ENCODE results near the gene OR6F1.
"Not testable (repeated sequence)": the region's sequence is repeated elsewhere in the genome, so short reads cannot be mapped to it uniquely, and the experiment has no call there.

Gene OR6F1

GRCh38 chr1:247748041-247748440 is 31.6 kb upstream of the OR6F1 start, which contains the start of gene OR14A2:
Gene OR14A2, minus strand, starts transcription at chr1:247748141.
- ATAC-seq = no peak
- no peak for TF ChIP-seq ESRRG (CRISPR knock-in tag; IDR thresholded peaks at IDR 0.05)
- TF ChIP-seq GLIS3 (CRISPR knock-in tag; IDR thresholded peaks at IDR 0.05) = no peak
- no peak for TF ChIP-seq CREB5 (CRISPR knock-in tag; IDR thresholded peaks at IDR 0.05; ENCODE audit: low read depth)
- TF ChIP-seq ARNTL (CRISPR knock-in tag; IDR thresholded peaks at IDR 0.05; ENCODE audit: borderline replicate concordance, low read depth) = no peak
- no peak for TF ChIP-seq ISL1 (CRISPR knock-in tag; IDR thresholded peaks at IDR 0.05)
- TF ChIP-seq SNAI2 (CRISPR knock-in tag; IDR thresholded peaks at IDR 0.05) = no peak
- TF ChIP-seq TSHZ2 (CRISPR knock-in tag; IDR thresholded peaks at IDR 0.05) = no peak
- no peak for TF ChIP-seq ZNF565 (CRISPR knock-in tag; conservative IDR thresholded peaks at IDR 0.05; ENCODE audit: low read depth)
- no peak for TF ChIP-seq TOX (CRISPR knock-in tag; IDR thresholded peaks at IDR 0.05; ENCODE audit: borderline replicate concordance)
- TF ChIP-seq POU6F1 (CRISPR knock-in tag; IDR thresholded peaks at IDR 0.05; ENCODE audit: borderline replicate concordance, low read depth) = no peak

GRCh38 chr1:247747616-247748015 is 31.2 kb upstream of the OR6F1 start:
- ATAC-seq = no peak
- TF ChIP-seq ZNF70 (CRISPR knock-in tag; IDR thresholded peaks at IDR 0.05) (no peak), OSR1 (CRISPR knock-in tag; IDR thresholded peaks at IDR 0.05) (no peak), GLIS3 (CRISPR knock-in tag; IDR thresholded peaks at IDR 0.05) (no peak), ISL1 (CRISPR knock-in tag; IDR thresholded peaks at IDR 0.05) (peak; percentile 36), POU6F1 (CRISPR knock-in tag; IDR thresholded peaks at IDR 0.05; ENCODE audit: borderline replicate concordance, low read depth) (no peak), ESRRG (CRISPR knock-in tag; IDR thresholded peaks at IDR 0.05) (no peak), CREB5 (CRISPR knock-in tag; IDR thresholded peaks at IDR 0.05; ENCODE audit: low read depth) (no peak)

- ATAC-seq = no peak
- TF ChIP-seq GLIS3 (CRISPR knock-in tag; IDR thresholded peaks at IDR 0.05) = no peak
- 0 out of 2 replicates have a peak, but pooled peaks have one; percentile 9 for TF ChIP-seq ISL1 (CRISPR knock-in tag; IDR thresholded peaks at IDR 0.05)
These were observed 30.0 kb upstream of the OR6F1 start for GRCh38 chr1:247746391-247746935.

GRCh38 chr1:247742215-247742760 is 25.8 kb upstream of the OR6F1 start:
- not testable (repeated sequence) for ATAC-seq

More at GRCh38 chr1:247742215-247742760, 25.8 kb upstream of the OR6F1 start:
- TF ChIP-seq CREB5 (CRISPR knock-in tag; IDR thresholded peaks at IDR 0.05; ENCODE audit: low read depth) (peak; percentile 88), ISL1 (CRISPR knock-in tag; IDR thresholded peaks at IDR 0.05) (peak; percentile 92), PATZ1 (CRISPR knock-in tag; IDR thresholded peaks at IDR 0.05; ENCODE audit: borderline replicate concordance) (peak; percentile 42; the same call in 1 of the 2 replicates)

All from SK-N-SH treated with all-trans-retinoic acid at 6 μM for 48 hours (cell line).